OCI-LY1 (cell line): ENCODE results near the gene SLCO3A1.

ENCODE experiments used
- H2AFZ ChIP-seq: fragments of 200-600 bp; sonication (generic), shearing (Covaris generic); 2 replicates; pipeline ENCODE4 v1.6.0; 2014; ENCODE audit warnings: antibody characterized with exemption, mild to moderate bottlenecking, low read length
- H3F3A ChIP-seq: fragments of 200-600 bp; sonication (generic), shearing (Covaris generic); 2 replicates; pipeline ENCODE4 v1.6.0; 2014; ENCODE audit warnings: mild to moderate bottlenecking, antibody characterized with exemption, low read length, moderate library complexity; ENCODE audit not compliant: insufficient read depth
- H3K27ac ChIP-seq: fragments of 200-600 bp; sonication (generic); 2 replicates; pipeline ENCODE4 v1.5.1; 2014; ENCODE audit warnings: low read length, mixed run types, mild to moderate bottlenecking, low read depth; ENCODE audit not compliant: poor library complexity, severe bottlenecking
- H3K27me3 ChIP-seq: fragments of 200-600 bp; sonication (generic); 2 replicates; pipeline ENCODE4 v1.6.0; 2014; ENCODE audit warnings: antibody characterized with exemption, mild to moderate bottlenecking, low read length, moderate library complexity; ENCODE audit not compliant: insufficient read depth
- H3K36me3 ChIP-seq: fragments of 200-600 bp; sonication (generic); 2 replicates; pipeline ENCODE4 v1.6.1; 2014; ENCODE audit warnings: mild to moderate bottlenecking, antibody characterized with exemption, low read length, moderate library complexity, mixed read lengths; ENCODE audit not compliant: insufficient read depth
- H3K4me1 ChIP-seq: fragments of 200-600 bp; sonication (generic); 2 replicates; pipeline ENCODE4 v1.5.1; 2014; ENCODE audit warnings: mild to moderate bottlenecking, low read length, moderate library complexity; ENCODE audit not compliant: insufficient read depth, severe bottlenecking
- H3K4me2 ChIP-seq: fragments of 200-600 bp; sonication (generic), shearing (Covaris generic); 2 replicates; pipeline ENCODE4 v1.6.1; 2014; ENCODE audit warnings: low read length
- H3K4me3 ChIP-seq: fragments of 200-600 bp; sonication (generic); 2 replicates; pipeline ENCODE4 v1.5.1; 2014; ENCODE audit warnings: low read length, low read depth, mild to moderate bottlenecking, mixed read lengths; ENCODE audit not compliant: poor library complexity, severe bottlenecking
- H3K79me2 ChIP-seq: fragments of 200-600 bp; shearing (Covaris generic); 2 replicates; pipeline ENCODE4 v1.6.1; 2016; ENCODE audit warnings: mixed run types, low read length, mixed read lengths; ENCODE audit not compliant: insufficient read depth
- H3K9ac ChIP-seq: fragments of 200-600 bp; sonication (generic), shearing (Covaris generic); 2 replicates; pipeline ENCODE4 v1.6.1; 2014; ENCODE audit warnings: mild to moderate bottlenecking, low read length, mixed read lengths
- H3K9me2 ChIP-seq: fragments of 200-600 bp; sonication (generic), shearing (Covaris generic); 2 replicates; pipeline ENCODE4 v1.6.1; 2014; ENCODE audit warnings: low read depth, mild to moderate bottlenecking, low read length, mixed read lengths
- H3K9me3 ChIP-seq: fragments of 200-600 bp; shearing (Covaris generic); 2 replicates; pipeline ENCODE4 v1.6.1; 2014; ENCODE audit warnings: low read length, mixed read lengths
- H4K20me1 ChIP-seq: fragments of 200-600 bp; sonication (generic), shearing (Covaris generic); 2 replicates; pipeline ENCODE4 v1.6.0; 2016; ENCODE audit warnings: mild to moderate bottlenecking, low read length; ENCODE audit not compliant: insufficient read depth
- CTCF ChIP-seq: fragments of 200-600 bp; sonication (generic), shearing (Covaris generic); IDR thresholded peaks from 2 replicates; pipeline ENCODE4 v1.5.1; 2017; ENCODE audit warnings: mild to moderate bottlenecking, antibody characterized with exemption, low read length, moderate library complexity, mixed read lengths
- EZH2 ChIP-seq: fragments of 200-600 bp; sonication (generic), shearing (Covaris generic); IDR thresholded peaks from 2 replicates; pipeline ENCODE4 v1.8.0; 2017; ENCODE audit warnings: borderline replicate concordance, mixed run types, mild to moderate bottlenecking, antibody characterized with exemption, low read length, moderate library complexity, mixed read lengths

SLCO3A1 gene

GRCh38 chr15:91953432-91953831 lies 99.9 kb downstream of the SLCO3A1 start:
- H3K9me2 ChIP-seq = no peaks in the 10 kb centered on the region
- H3K4me3 ChIP-seq = no peak overlapping the region
- no peaks in the 10 kb centered on the region for H3K9me3 ChIP-seq
- H3K27ac ChIP-seq = no peak overlapping the region
- no peaks in the 10 kb centered on the region for H3F3A ChIP-seq
- no peaks in the 10 kb centered on the region for H3K27me3 ChIP-seq
- no peaks in the 10 kb centered on the region for H3K79me2 ChIP-seq
- no peak overlapping the region for H3K9ac ChIP-seq
- TF ChIP-seq EZH2 = no peak
- no peak for TF ChIP-seq CTCF
- no peaks in the 10 kb centered on the region for H3K4me1 ChIP-seq
- no peak overlapping the region for H2AFZ ChIP-seq
- H3K36me3 ChIP-seq = no peaks in the 10 kb centered on the region
- H4K20me1 ChIP-seq = no peaks in the 10 kb centered on the region
- H3K4me2 ChIP-seq = no peak overlapping the region

GRCh38 chr15:91954292-91954691 lies 100.8 kb downstream of the SLCO3A1 start:
- Histone ChIP-seq H3K9me2 (no peaks in the 10 kb centered on the region), H3K4me3 (no peak overlapping the region), H3K36me3 (no peaks in the 10 kb centered on the region), H3K79me2 (no peaks in the 10 kb centered on the region), H3K27ac (no peak overlapping the region), H3K9ac (no peak overlapping the region), H3F3A (no peaks in the 10 kb centered on the region), H3K27me3 (no peaks in the 10 kb centered on the region), H3K4me2 (no peak overlapping the region), H2AFZ (no peak overlapping the region), H3K9me3 (no peaks in the 10 kb centered on the region), H4K20me1 (no peaks in the 10 kb centered on the region), H3K4me1 (no peaks in the 10 kb centered on the region)
- TF ChIP-seq CTCF (no peak), EZH2 (no peak)

- H3K79me2 ChIP-seq = no peaks in the 10 kb centered on the region
- no peaks in the 10 kb centered on the region for H3F3A ChIP-seq
- H3K27ac ChIP-seq = no peak overlapping the region
- H3K4me1 ChIP-seq = no peaks in the 10 kb centered on the region
- H3K4me2 ChIP-seq = no peak overlapping the region
- no peaks in the 10 kb centered on the region for H4K20me1 ChIP-seq
- H3K27me3 ChIP-seq = no peaks in the 10 kb centered on the region
- H3K36me3 ChIP-seq = no peaks in the 10 kb centered on the region
- H3K9me2 ChIP-seq = no peaks in the 10 kb centered on the region
- H3K9ac ChIP-seq = no peak overlapping the region
- no peak overlapping the region for H2AFZ ChIP-seq
- TF ChIP-seq EZH2 = no peak
- no peak for TF ChIP-seq CTCF
- H3K4me3 ChIP-seq = no peak overlapping the region
- H3K9me3 ChIP-seq = no peaks in the 10 kb centered on the region
Measured at GRCh38 chr15:91956026-91956723, 102.7 kb downstream of the SLCO3A1 start.
